IPS-15b (cell line): ENCODE results near the gene TRPM3.
"Not testable (repeated sequence)": the region's sequence is repeated elsewhere in the genome, so short reads cannot be mapped to it uniquely, and the experiment has no call there.

Experiments used
- H3K27me3 ChIP-seq: one replicate; pipeline ENCODE4 v1.6.1; 2013; ENCODE audit warnings: low read length; ENCODE audit not compliant: control insufficient read depth, insufficient read depth
- H3K36me3 ChIP-seq: one replicate; pipeline ENCODE4 v1.6.1; 2013; ENCODE audit warnings: low read length; ENCODE audit not compliant: control insufficient read depth, insufficient read depth
- H3K4me1 ChIP-seq: one replicate; pipeline ENCODE4 v1.6.1; 2013; ENCODE audit warnings: mild to moderate bottlenecking, low read length; ENCODE audit not compliant: control insufficient read depth, insufficient read depth
- H3K4me3 ChIP-seq: one replicate; pipeline ENCODE4 v1.5.1; 2013; ENCODE audit warnings: low read depth, low read length
- H3K9ac ChIP-seq: one replicate; pipeline ENCODE4 v1.6.1; 2013; ENCODE audit warnings: low read depth, mild to moderate bottlenecking, low read length
- H3K9me3 ChIP-seq: one replicate; pipeline ENCODE4 v1.6.1; 2013; ENCODE audit warnings: mild to moderate bottlenecking, low read length; ENCODE audit not compliant: control insufficient read depth, insufficient read depth

The TRPM3 gene

GRCh38 chr9:70644627-70645026, 476.8 kb downstream of the TRPM3 start:
- H3K27me3 ChIP-seq, H3K4me3 ChIP-seq, H3K9me3 ChIP-seq, H3K4me1 ChIP-seq, H3K36me3 ChIP-seq, H3K9ac ChIP-seq: not testable (repeated sequence)

DNA sequence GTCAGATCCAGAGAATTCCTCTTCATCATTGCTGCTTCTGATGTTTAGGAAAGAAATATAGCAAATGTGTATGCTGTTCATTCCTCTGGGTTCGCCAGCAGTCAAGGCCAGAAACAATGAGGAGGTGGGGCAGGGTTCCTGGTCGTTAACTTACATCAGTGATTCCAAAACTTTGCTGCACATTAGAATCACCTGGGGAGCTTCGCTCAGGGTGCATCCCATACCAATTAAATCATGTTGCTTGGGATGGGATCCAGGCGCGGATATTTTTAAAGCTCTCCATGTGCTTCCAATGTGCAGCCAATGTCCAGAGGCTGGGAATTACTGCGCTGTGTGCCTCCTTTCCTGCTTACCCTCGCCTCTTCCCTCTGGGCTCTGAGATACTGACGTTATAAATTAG, 479.1 kb downstream of the TRPM3 start:
- no peaks in the 10 kb centered on the region for H3K27me3 ChIP-seq
- no peaks in the 10 kb centered on the region for H3K36me3 ChIP-seq
- H3K9me3 ChIP-seq: no peaks in the 10 kb centered on the region
- no peak overlapping the region for H3K4me3 ChIP-seq
- no peak overlapping the region for H3K9ac ChIP-seq
- H3K4me1 ChIP-seq: no peaks in the 10 kb centered on the region

DNA sequence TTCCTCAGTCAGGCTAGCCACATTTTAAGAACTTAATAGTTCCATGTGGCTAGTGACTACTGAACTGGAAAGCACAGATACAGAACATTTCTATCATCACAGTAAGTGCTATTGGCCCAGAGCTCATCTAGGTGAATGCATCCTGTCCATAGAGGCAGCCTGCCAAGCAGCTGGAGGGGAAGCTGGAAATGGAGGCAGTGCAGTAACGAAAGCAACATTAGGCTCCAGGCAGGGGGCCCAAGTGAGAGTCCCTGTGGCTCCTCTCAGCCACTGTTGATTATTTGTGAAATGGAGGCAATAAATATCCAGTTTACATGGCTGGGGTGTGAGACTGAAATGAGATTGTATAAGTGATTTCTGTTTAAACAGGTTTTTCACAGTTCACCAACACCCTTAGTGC, 479.8 kb downstream of the TRPM3 start:
- no peaks in the 10 kb centered on the region for H3K27me3 ChIP-seq
- H3K4me1 ChIP-seq: no peaks in the 10 kb centered on the region
- H3K9ac ChIP-seq: no peak overlapping the region
- no peaks in the 10 kb centered on the region for H3K36me3 ChIP-seq
- H3K4me3 ChIP-seq: no peak overlapping the region
- H3K9me3 ChIP-seq: no peaks in the 10 kb centered on the region

- H3K9ac ChIP-seq: no peak overlapping the region
- no peaks in the 10 kb centered on the region for H3K4me1 ChIP-seq
- H3K9me3 ChIP-seq: no peaks in the 10 kb centered on the region
- H3K27me3 ChIP-seq: no peaks in the 10 kb centered on the region
- no peaks in the 10 kb centered on the region for H3K36me3 ChIP-seq
- no peak overlapping the region for H3K4me3 ChIP-seq
Observed at GRCh38 chr9:70641031-70641430, 480.4 kb downstream of the TRPM3 start.

DNA sequence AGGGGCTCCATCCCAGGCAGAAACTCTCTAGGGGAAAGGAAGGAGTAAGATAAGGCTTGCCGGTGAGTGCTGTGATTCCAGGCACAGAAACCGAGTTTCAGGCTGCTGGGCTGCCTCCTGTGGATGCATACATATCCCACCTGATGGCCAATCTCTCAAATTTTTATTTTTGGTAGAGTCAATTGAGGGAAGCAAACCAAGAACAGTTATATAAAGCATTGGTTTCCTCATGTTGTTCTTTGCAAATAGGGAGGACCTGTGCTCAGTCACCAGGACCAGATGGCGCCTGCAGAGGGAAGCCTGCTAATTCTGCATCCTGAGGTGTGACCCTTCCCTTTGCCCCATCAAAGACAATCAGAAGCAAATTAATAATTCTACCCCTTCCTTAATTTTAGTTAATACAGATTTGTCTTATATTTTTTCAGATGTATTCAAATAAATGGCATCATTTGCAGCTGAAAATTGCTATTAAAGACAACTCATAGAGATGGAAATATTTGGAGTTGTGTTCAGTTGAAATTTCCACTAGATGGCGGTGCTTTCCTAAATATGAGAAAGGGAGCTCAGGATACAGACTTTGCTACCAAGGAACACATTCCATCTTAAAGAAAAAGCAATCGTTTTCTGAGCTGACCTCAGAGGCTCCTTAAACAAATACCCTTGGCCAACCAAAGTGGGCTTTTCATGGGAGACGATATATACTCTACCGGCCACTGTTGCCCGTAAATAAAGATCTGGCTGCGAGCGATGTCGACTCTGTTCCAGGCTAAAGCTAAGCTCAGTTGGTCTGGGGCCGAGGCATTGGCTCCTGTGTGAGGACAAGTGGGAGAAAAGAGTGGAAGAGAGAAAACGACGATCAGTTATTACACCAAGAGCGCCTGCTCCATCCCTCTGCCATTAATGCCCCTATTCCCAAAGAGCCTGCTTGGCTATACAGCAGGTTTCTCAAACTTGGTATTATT, 481.3 kb downstream of the TRPM3 start:
- Histone ChIP-seq H3K9ac (no peak overlapping the region), H3K4me3 (peak overlapping the region; percentile 12), H3K4me1 (no peaks in the 10 kb centered on the region), H3K9me3 (no peaks in the 10 kb centered on the region), H3K36me3 (no peaks in the 10 kb centered on the region), H3K27me3 (no peaks in the 10 kb centered on the region)

GRCh38 chr9:70635790-70636189, 485.6 kb downstream of the TRPM3 start:
- H3K4me1 ChIP-seq: no peaks in the 10 kb centered on the region
- H3K9ac ChIP-seq: no peak overlapping the region
- H3K36me3 ChIP-seq: no peaks in the 10 kb centered on the region
- H3K4me3 ChIP-seq: no peak overlapping the region
- no peaks in the 10 kb centered on the region for H3K9me3 ChIP-seq
- H3K27me3 ChIP-seq: no peaks in the 10 kb centered on the region

DNA sequence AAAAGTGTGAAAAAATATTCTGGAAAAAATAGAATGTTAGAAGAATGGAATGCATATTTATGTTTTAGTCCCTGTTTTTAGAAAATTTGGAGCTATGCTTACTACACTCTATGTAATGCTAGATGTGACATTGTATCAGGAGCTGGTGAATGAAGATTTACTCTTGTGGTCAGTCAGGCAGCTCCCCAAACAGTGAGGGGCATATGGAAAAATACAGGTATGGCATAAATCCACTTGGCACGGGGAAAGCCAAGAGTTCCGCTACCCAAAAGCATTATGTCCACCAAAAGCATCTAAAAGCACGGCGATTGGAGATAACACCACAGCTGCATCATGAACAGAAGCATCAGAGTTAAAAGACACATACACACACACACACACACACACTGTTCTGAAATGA, 486.7 kb downstream of the TRPM3 start:
- Histone ChIP-seq H3K27me3 (no peaks in the 10 kb centered on the region), H3K9ac (no peak overlapping the region), H3K4me3 (no peak overlapping the region), H3K9me3 (no peaks in the 10 kb centered on the region), H3K4me1 (no peaks in the 10 kb centered on the region), H3K36me3 (no peaks in the 10 kb centered on the region)

- H3K4me1 ChIP-seq: no peaks in the 10 kb centered on the region
- no peak overlapping the region for H3K9ac ChIP-seq
- H3K4me3 ChIP-seq: no peak overlapping the region
- H3K27me3 ChIP-seq: no peaks in the 10 kb centered on the region
- H3K9me3 ChIP-seq: no peaks in the 10 kb centered on the region
- no peaks in the 10 kb centered on the region for H3K36me3 ChIP-seq
Observed at GRCh38 chr9:70630971-70631370, 490.4 kb downstream of the TRPM3 start.

- H3K27me3 ChIP-seq, H3K36me3 ChIP-seq, H3K4me1 ChIP-seq, H3K9ac ChIP-seq, H3K9me3 ChIP-seq, H3K4me3 ChIP-seq: not testable (repeated sequence)
Observed at GRCh38 chr9:70629080-70629685, 492.2 kb downstream of the TRPM3 start.

DNA sequence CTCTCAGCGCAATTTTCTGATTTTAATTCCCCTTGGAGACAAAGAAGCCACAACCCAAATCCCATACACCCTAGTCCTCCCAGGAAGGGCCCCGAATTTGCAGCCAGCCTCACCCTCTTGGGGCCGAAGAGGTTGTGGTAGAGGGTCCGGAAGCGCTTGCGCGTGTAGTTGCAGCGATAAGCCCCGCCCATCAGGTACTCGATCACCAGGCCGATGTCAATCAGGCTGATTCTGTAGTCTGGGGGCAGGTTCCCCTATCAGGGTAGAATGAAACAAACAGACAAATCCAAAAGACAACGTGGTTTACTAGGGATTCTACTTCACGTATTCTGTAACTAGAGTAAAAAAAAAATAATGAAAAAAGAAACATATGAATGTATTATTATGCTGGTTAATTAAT, 496.3 kb downstream of the TRPM3 start:
- no peaks in the 10 kb centered on the region for H3K4me1 ChIP-seq
- no peaks in the 10 kb centered on the region for H3K27me3 ChIP-seq
- H3K9me3 ChIP-seq: no peaks in the 10 kb centered on the region
- H3K36me3 ChIP-seq: peaks cover under 1% of the 10 kb centered on the region
- no peak overlapping the region for H3K9ac ChIP-seq
- no peak overlapping the region for H3K4me3 ChIP-seq

DNA sequence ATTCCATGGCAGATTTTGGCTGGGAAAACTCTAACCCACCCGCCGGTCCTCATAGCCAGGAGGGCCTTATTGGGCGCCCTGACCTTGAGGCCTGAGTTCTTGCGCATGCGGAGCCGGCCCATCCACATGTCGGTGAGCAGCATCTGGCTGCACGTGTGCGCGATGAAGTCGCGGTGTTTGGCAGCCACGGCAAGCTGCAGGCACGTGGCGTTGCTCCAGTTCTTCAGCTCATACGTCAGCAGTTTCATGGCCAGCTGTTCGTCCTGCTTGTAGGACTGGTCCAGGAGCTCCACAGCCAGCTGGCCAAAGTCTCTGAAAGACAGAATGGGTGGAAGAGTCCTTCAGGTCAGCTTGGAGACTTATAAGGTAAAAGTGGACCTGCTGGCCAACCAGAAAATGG, 502.6 kb downstream of the TRPM3 start:
- Histone ChIP-seq H3K9ac (no peak overlapping the region), H3K4me1 (no peaks in the 10 kb centered on the region), H3K4me3 (no peak overlapping the region), H3K9me3 (no peaks in the 10 kb centered on the region), H3K27me3 (no peaks in the 10 kb centered on the region), H3K36me3 (peaks cover 3% of the 10 kb centered on the region)
